Gastrocnemius medialis (tissue), 4 donors: ENCODE results near the gene PRKCE.

Source experiments
- CTCF ChIP-seq, 5 experiments: fragments of 450-650 bp in 3 of 5; fragments of 200-600 bp in 2 of 5; sonication (generic) in 2 of 5; IDR thresholded peaks in 4 of 5; conservative IDR thresholded peaks in 1 of 5; 1 replicate in 4 of 5; 2 replicates in 1 of 5; pipeline ENCODE4 v1.5.1; 2016 to 2019; ENCODE audit warnings: antibody characterized with exemption in 5 of 5, mild to moderate bottlenecking in 3 of 5, moderate library complexity in 3 of 5
- POLR2A ChIP-seq, 2 donors: fragments of 450-650 bp; IDR thresholded peaks; one replicate each; pipeline ENCODE4 v1.6.1; 2017; ENCODE audit warnings: antibody characterized with exemption in 2 of 2, mild to moderate bottlenecking in 2 of 2, moderate library complexity in 2 of 2

DNA sequence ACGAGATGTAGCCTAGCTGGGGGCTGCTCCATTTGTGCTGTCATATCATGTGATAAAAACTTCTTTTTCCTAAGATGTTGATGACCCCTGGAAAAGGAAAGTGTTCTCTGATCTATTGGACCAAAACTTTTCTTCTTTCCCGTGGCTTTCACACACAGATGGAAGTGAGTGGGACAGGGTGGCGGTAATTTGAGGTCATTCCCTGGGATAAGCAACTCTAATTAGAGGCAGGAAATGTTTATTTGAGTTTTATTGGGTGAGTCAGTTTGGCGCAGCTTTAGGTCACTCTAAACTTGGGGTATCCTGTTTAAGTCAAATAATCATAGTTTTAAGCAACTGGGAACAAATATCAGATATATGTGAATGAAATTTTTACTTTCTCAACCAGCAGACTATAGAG is 424.8 kb downstream of the PRKCE start:
- TF ChIP-seq CTCF (IDR thresholded peaks at IDR 0.05 in 4 of 5, conservative IDR thresholded peaks at IDR 0.05 in 1 of 5): no peak
- no peak for TF ChIP-seq POLR2A (IDR thresholded peaks at IDR 0.05)
